ENCODE results near the gene PALS2. TPM values are rescaled to one million over a fixed set of nuclear protein-coding genes. Genes with fewer than 3 reads are reported as not detected.

The PALS2 gene, protein sequence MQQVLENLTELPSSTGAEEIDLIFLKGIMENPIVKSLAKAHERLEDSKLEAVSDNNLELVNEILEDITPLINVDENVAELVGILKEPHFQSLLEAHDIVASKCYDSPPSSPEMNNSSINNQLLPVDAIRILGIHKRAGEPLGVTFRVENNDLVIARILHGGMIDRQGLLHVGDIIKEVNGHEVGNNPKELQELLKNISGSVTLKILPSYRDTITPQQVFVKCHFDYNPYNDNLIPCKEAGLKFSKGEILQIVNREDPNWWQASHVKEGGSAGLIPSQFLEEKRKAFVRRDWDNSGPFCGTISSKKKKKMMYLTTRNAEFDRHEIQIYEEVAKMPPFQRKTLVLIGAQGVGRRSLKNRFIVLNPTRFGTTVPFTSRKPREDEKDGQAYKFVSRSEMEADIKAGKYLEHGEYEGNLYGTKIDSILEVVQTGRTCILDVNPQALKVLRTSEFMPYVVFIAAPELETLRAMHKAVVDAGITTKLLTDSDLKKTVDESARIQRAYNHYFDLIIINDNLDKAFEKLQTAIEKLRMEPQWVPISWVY
- 5.3 TPM for polyA plus RNA-seq (2012; ENCODE audit: insufficient read depth, insufficient read length, low read depth)

DNA sequence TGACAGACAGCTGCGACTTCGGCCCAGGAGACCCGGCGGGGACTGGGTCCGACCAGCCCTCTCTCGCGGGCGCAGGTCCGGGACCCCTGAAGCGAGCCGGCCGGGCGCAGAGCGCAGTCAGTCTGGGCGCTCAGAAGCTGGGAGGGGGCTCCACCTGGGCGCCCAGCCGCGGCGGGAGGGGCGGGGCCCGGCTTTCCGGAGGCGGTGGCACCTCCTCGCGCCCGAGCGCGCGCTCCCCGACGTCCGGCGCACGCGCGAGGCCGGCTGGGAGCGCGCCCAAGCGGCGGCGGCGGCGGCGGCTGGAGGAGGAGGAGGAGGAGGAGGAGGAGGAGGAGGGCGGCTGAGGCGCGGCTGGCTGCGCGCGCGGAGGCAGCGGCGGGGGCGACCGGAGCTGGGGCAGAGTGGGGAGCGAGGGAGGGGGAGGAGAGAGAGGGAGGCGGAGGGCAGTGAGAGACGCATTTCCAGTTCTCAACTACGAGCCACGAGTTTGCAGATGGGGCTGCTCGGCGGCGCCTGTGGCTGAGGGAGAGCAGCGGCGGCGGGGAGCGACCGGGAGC lies at the start of gene PALS2:
PALS2 (plus strand) TSS at position 456 of the 557 bp plus-strand sequence. CDS start 50,216 bp downstream, outside the sequence.
- H3K4me3 ChIP-seq (ENCODE audit: low read depth, low read length): peak within 1 kb of the TSS; percentile 91
- no peaks in the 10 kb centered on the region for H3K9me3 ChIP-seq
- peaks cover 6% of the 10 kb centered on the region for H3K4me1 ChIP-seq
- peak; percentile 81 for DNase-seq
- peaks cover 3% of the 10 kb centered on the region for H3K27me3 ChIP-seq
- TF ChIP-seq, protein P1, sequence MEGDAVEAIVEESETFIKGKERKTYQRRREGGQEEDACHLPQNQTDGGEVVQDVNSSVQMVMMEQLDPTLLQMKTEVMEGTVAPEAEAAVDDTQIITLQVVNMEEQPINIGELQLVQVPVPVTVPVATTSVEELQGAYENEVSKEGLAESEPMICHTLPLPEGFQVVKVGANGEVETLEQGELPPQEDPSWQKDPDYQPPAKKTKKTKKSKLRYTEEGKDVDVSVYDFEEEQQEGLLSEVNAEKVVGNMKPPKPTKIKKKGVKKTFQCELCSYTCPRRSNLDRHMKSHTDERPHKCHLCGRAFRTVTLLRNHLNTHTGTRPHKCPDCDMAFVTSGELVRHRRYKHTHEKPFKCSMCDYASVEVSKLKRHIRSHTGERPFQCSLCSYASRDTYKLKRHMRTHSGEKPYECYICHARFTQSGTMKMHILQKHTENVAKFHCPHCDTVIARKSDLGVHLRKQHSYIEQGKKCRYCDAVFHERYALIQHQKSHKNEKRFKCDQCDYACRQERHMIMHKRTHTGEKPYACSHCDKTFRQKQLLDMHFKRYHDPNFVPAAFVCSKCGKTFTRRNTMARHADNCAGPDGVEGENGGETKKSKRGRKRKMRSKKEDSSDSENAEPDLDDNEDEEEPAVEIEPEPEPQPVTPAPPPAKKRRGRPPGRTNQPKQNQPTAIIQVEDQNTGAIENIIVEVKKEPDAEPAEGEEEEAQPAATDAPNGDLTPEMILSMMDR (IDR thresholded peaks at IDR 0.05; ENCODE audit: low read depth, low read length): no peak
- no peaks in the 10 kb centered on the region for H3K36me3 ChIP-seq

DNA sequence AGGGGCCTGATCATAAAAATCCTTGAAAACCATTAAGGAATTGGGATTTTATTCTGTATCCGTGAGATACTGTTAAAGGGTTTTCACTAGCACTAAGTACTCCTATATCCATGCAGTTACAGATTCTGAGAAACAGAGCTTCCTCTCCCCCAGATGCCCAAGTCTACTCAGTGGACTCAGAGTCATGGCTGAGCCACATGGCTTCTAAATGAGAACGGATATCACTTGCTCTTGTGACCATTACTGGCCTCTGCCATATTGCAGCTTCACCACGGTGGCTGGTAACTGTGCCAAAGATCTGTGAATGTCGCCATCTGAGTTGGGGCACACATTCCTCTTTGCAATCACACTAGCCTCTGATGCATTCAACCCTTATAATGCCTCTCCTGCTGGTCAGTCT lies 42.0 kb upstream of the PALS2 start:
- H3K27me3 ChIP-seq: peaks cover 9% of the 10 kb centered on the region
- no peak for DNase-seq
- H3K4me1 ChIP-seq: no peaks in the 10 kb centered on the region
- no peak overlapping the region for H3K4me3 ChIP-seq (ENCODE audit: low read depth, low read length)
- TF ChIP-seq, protein P1 (IDR thresholded peaks at IDR 0.05; ENCODE audit: low read depth, low read length): no peak
- no peaks in the 10 kb centered on the region for H3K9me3 ChIP-seq
- no peaks in the 10 kb centered on the region for H3K36me3 ChIP-seq

DNA sequence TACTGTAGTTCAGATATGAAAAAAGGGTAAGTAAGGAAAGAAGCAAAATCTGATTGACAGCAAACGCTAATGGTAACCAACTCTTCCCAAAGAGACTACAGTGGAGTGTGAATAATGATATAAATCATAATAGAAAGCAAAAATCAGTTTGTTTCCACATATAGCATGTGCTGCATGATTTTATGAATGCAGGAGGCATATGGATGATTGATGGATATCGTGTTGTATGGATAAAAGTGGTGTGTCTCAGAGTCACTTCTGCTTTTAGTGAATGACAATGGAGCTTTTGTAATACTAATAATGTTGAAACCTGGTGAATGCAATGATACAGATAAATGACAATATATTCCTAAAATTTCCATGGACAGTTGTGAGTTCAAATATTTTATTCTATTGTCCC lies 36.6 kb upstream of the PALS2 start:
- Histone ChIP-seq H3K36me3 (no peaks in the 10 kb centered on the region), H3K27me3 (peaks cover 9% of the 10 kb centered on the region), H3K4me3 (ENCODE audit: low read depth, low read length) (no peak overlapping the region), H3K4me1 (no peaks in the 10 kb centered on the region), H3K9me3 (no peaks in the 10 kb centered on the region)
- DNase-seq: no peak
- TF ChIP-seq, protein P1 (IDR thresholded peaks at IDR 0.05; ENCODE audit: low read depth, low read length): no peak

DNA sequence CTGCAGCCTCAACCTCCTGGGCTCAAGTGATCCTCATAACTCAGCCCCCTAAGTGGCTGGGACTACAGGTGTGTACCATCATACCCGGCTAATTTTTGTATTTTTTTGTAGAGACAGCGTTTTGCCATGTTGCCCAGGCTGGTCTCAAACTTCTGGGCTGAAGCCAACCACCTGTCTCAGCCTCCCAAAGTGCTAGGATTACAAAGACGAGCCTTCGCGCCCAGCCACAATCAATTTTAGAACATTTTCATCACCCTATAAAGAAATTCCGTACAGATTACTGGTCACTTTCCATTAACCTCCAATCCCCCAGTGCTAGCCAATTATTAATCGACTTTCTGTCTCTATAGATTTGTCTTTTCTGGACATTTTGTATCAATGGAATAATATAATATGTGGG lies 32.3 kb upstream of the PALS2 start:
- no peaks in the 10 kb centered on the region; the same call in none of the 2 replicates for H3K27me3 ChIP-seq
- TF ChIP-seq, protein P1 (IDR thresholded peaks at IDR 0.05; ENCODE audit: low read depth, low read length): no peak

DNA sequence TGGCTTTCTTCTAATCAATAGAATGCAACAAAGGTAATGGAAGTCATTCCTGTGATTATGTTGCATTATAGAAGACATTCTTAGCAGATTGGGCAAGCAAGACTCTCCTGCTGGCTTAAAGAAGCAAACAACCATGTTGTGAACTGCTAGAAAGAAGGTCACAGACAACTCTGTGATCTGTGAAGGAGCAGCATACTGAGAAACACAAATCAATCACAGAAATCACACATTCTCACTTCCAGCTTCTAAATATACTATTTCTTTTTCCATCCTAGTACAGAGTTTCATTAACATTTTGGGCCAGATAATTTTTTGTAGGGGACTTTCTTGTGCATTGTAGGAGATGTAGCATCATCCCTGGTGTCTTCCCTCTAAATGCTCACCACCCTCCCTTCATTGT lies 28.0 kb upstream of the PALS2 start:
- TF ChIP-seq, protein P1 (IDR thresholded peaks at IDR 0.05; ENCODE audit: low read depth, low read length): no peak
- Histone ChIP-seq H3K27me3 (no peaks in the 10 kb centered on the region; the same call in none of the 2 replicates), H3K36me3 (no peaks in the 10 kb centered on the region), H3K4me3 (ENCODE audit: low read depth, low read length) (no peak overlapping the region), H3K9me3 (no peaks in the 10 kb centered on the region), H3K4me1 (no peaks in the 10 kb centered on the region)
- no peak for DNase-seq

More for the DNA sequence above, 32.3 kb upstream of the PALS2 start:
- Histone ChIP-seq H3K36me3 (no peaks in the 10 kb centered on the region), H3K4me3 (ENCODE audit: low read depth, low read length) (no peak overlapping the region), H3K4me1 (no peaks in the 10 kb centered on the region), H3K9me3 (no peaks in the 10 kb centered on the region)
- no peak for DNase-seq
